K562 (cell line): Measurements from ENCODE around the gene TAL1. TPM values are rescaled to one million over a fixed set of nuclear protein-coding genes. Genes with fewer than 3 reads are reported as not detected.

Experiments
- ATAC-seq: fragments of 200-7000 bp; cut with Tn5 transposase; 3 replicates; pipeline ENCODE4 v1.9.1; 2020; ENCODE audit warnings: moderate library complexity
- BruUV-seq: library from RNA; stranded (reverse); fragments of 400-500 nt; replicated peaks from 2 replicates; lab custom pipeline; 2021; lab: Mats Ljungman, UMichigan
- CTCF ChIA-PET: fragments of 300-600 bp; formaldehyde crosslinking; extraction: SDS; loops from one replicate; lab custom pipeline; 2021; ENCODE audit warnings: low intra/inter-chr PET ratio; lab: Yijun Ruan, JAX
- POLR2A ChIA-PET: fragments of 300-600, 350-650 bp; sonication (Branson Sonifier 250); formaldehyde crosslinking; extraction: SDS; loops from one replicate; lab custom pipeline; 2021; ENCODE audit warnings: antibody characterized with exemption, inconsistent platforms; lab: Yijun Ruan, JAX
- DNase-seq, 4 experiments: peaks; one replicate each; pipeline versions ENCODE4 v3.0.0 to v3.0.0-alpha.2; 2011 to 2018; ENCODE audit warnings: low spot score in 3 of 4, mixed read lengths in 3 of 4; ENCODE audit errors: extremely low read depth in 1 of 4
- FAIRE-seq: peaks from 2 replicates; lab custom pipeline; 2011; peaks lifted over from hg19 to GRCh38; lab: Jason Lieb, UNC
- H2AFZ ChIP-seq: 2 replicates; pipeline ENCODE4 v1.6.0; 2011; ENCODE audit warnings: low read depth, low read length, control low read depth, inconsistent platforms
- H3K27ac ChIP-seq: fragments of 200-600 bp; 3 replicates; pipeline ENCODE4 v1.8.0; 2011; ENCODE audit warnings: low read depth, mild to moderate bottlenecking, control low read depth, inconsistent platforms, low read length, moderate library complexity, mixed read lengths; ENCODE audit errors: extremely low read depth
- H3K27me3 ChIP-seq, 2 experiments: fragments of 300-600 bp in 1 of 2; 2 replicates in 1 of 2; 3 replicates in 1 of 2; pipeline versions ENCODE4 v1.6.0 to v1.8.0; 2011; ENCODE audit warnings: inconsistent platforms in 2 of 2, low read length in 2 of 2, mild to moderate bottlenecking in 1 of 2, mixed read lengths in 1 of 2, moderate library complexity in 1 of 2; ENCODE audit not compliant: control insufficient read depth in 2 of 2, insufficient read depth in 2 of 2
- H3K36me3 ChIP-seq: fragments of 300-600 bp; 3 replicates; pipeline ENCODE4 v1.8.0; 2011; ENCODE audit warnings: mild to moderate bottlenecking, low read length, inconsistent platforms; ENCODE audit not compliant: control insufficient read depth, insufficient read depth
- H3K4me1 ChIP-seq, 2 experiments: fragments of 200-600 bp in 1 of 2; replicated peaks in 1 of 2; 2 replicates in 1 of 2; 3 replicates in 1 of 2; pipeline versions ENCODE4 v1.5.1 to v1.8.0; 2011; ENCODE audit warnings: inconsistent platforms in 2 of 2, low read length in 2 of 2, mild to moderate bottlenecking in 1 of 2, mixed read lengths in 1 of 2, moderate library complexity in 1 of 2; ENCODE audit not compliant: control insufficient read depth in 2 of 2, insufficient read depth in 2 of 2
- H3K4me2 ChIP-seq: 2 replicates; pipeline ENCODE4 v1.6.1; 2011; ENCODE audit warnings: low read length, control low read depth, inconsistent platforms, mixed read lengths; ENCODE audit not compliant: insufficient read depth
- H3K4me3 ChIP-seq: fragments of 200-600 bp; sonication (generic), shearing (Covaris generic); 2 replicates; pipeline ENCODE4 v1.5.1; 2016; ENCODE audit warnings: control low read depth, inconsistent platforms
- H3K79me2 ChIP-seq: fragments of 200-600 bp; 3 replicates; pipeline ENCODE4 v1.8.0; 2011; ENCODE audit warnings: low read length, inconsistent platforms; ENCODE audit not compliant: control insufficient read depth, insufficient read depth
- H3K9ac ChIP-seq, 2 experiments: 2 replicates each; pipeline versions ENCODE4 v1.6.0 to v1.6.1; 2011; ENCODE audit warnings: low read depth in 2 of 2, low read length in 2 of 2, control low read depth in 1 of 2, inconsistent platforms in 1 of 2, mild to moderate bottlenecking in 1 of 2, mixed read lengths in 1 of 2; ENCODE audit not compliant: insufficient read depth in 1 of 2
- H3K9me1 ChIP-seq: one replicate; pipeline ENCODE4 v1.6.0; 2011; ENCODE audit warnings: inconsistent platforms, mild to moderate bottlenecking, low read length, moderate library complexity; ENCODE audit not compliant: control insufficient read depth, insufficient read depth
- H3K9me3 ChIP-seq: replicated peaks from 2 replicates; pipeline ENCODE4 v1.5.1; 2011; ENCODE audit warnings: low read depth, low read length, inconsistent platforms; ENCODE audit not compliant: control insufficient read depth, insufficient read depth
- H4K20me1 ChIP-seq: replicated peaks from 2 replicates; pipeline ENCODE4 v1.6.1; 2011; ENCODE audit warnings: low read length, inconsistent platforms, mixed read lengths; ENCODE audit not compliant: control insufficient read depth, insufficient read depth
- MEIS2 ChIP-seq: fragments of 450-650 bp; IDR thresholded peaks from 2 replicates; pipeline ENCODE4 v1.6.1; 2014; ENCODE audit warnings: mild to moderate bottlenecking; ENCODE audit not compliant: partially characterized antibody
- NR1H2 ChIP-seq: sonication (generic); formaldehyde crosslinking; IDR thresholded peaks from 2 replicates; pipeline ENCODE4 v1.4.0; 2020; ENCODE audit warnings: mild to moderate bottlenecking, missing genetic modification reagents
- RFX7 ChIP-seq: fragments of 250-450 bp; sonication (Bioruptor Pico); IDR thresholded peaks from 2 replicates; pipeline ENCODE4 v1.5.1; 2021; ENCODE audit warnings: mild to moderate bottlenecking
- ZC3H8 ChIP-seq: fragments of 450-650 bp; IDR thresholded peaks from 2 replicates; pipeline ENCODE4 v1.6.1; 2017
- WGBS: fragments of 100-300 bp; shearing (Covaris generic); methylation state at CpG from one replicate; pipeline ENCODE4 v1.1.6; 2016; ENCODE audit warnings: low coverage, mixed read lengths; ENCODE audit not compliant: insufficient coverage; ENCODE audit errors: missing lambda C conversion rate; 5-methylcytosine and 5-hydroxymethylcytosine counted together
- in situ Hi-C: fragments of 300-500 bp; cut with MboI; formaldehyde crosslinking; loops from 4 replicates; pipeline ENCODE4 v1.15.0; 2018; ENCODE audit warnings: inconsistent platforms, mixed read lengths
- intact Hi-C: fragments of 100-400 bp; cut with micrococcal nuclease; formaldehyde crosslinking; loops from 2 replicates; pipeline ENCODE4 v1.14.2; 2022
- polyA plus RNA-seq, 8 experiments: library from polyadenylated mRNA; depleted of rRNA in 4 of 8; stranded (reverse) in 5 of 8; unstranded in 3 of 8; fragments of >200 nt; fragmentation: Nextera tagmentation in 2 of 8; fragmentation: Illumina TruSeq in 1 of 8; extraction: Ambion mirVana in 2 of 8; extraction: Trizol in 1 of 8; gene quantifications; 2 replicates each; pipeline versions ENCODE4 v1.2.1 to v1.2.3, GENCODE V29; 2011 to 2014; ENCODE audit warnings: inconsistent platforms in 1 of 8, missing spikeins in 1 of 8
- total RNA-seq, 7 experiments: library from RNA; depleted of rRNA in 6 of 7; stranded (reverse); fragments of >200 nt in 6 of 7; fragmentation: Illumina TruSeq in 2 of 7; extraction: Trizol in 2 of 7; gene quantifications; 2 replicates each; pipeline versions ENCODE4 v1.2.1 to v1.2.3, GENCODE V29; 2011 to 2021; ENCODE audit warnings: low replicate concordance in 1 of 7
- TF ChIP-seq, protein P1 (sequence below), 2 experiments: IDR thresholded peaks in 1 of 2; conservative IDR thresholded peaks in 1 of 2; 2 replicates each; pipeline ENCODE4 v1.6.1; 2016; ENCODE audit warnings: low read depth in 2 of 2, mild to moderate bottlenecking in 1 of 2, missing compliant biosample characterization in 1 of 2, missing genetic modification characterization in 1 of 2, moderate library complexity in 1 of 2
- TF ChIP-seq, protein P2 (sequence below): sonication (generic); formaldehyde crosslinking; IDR thresholded peaks from 2 replicates; pipeline ENCODE4 v1.4.0; 2020; ENCODE audit warnings: mild to moderate bottlenecking, missing genetic modification reagents
- TF ChIP-seq, protein P3 (sequence below): fragments of 450-650 bp; IDR thresholded peaks from 2 replicates; pipeline ENCODE4 v1.6.1; 2016
- TF ChIP-seq, protein P4 (sequence below), 2 experiments: fragments of 450-650 bp; conservative IDR thresholded peaks; 2 replicates each; pipeline ENCODE4 v1.6.1; 2017; ENCODE audit warnings: mild to moderate bottlenecking in 2 of 2, moderate library complexity in 2 of 2

TAL1 gene
- total and polyA plus RNA-seq, 9 of the 15 experiments (the other 6 are each of a cell fraction or from before 2014, with no cell fraction given) = 18.5 to 106 (median 59.7) TPM

DNA sequence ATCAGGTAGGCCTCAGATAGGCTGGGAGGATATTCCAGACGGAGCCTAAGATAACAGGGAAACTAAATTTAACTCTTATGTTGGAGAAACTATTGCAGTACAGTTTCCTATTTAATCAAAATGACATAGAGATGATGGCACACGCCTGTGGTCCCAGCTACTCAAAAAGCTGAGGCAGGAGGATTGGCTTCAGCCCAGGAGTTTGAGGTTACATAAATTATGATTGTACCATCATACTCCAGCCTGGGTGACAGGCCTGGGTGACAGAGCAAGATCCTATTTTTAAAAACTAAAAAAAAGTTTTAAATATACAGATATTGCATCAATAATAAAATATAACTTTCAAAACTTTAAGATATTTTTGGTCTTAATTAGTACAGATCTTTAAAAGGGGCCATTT lies 25.2 kb upstream of the TAL1 start:
- Histone ChIP-seq H3K79me2 (peaks cover 4% of the 10 kb centered on the region; the same call in 1 of the 3 replicates), H3K4me3 (no peak overlapping the region), H3K27me3 (no peaks in the 10 kb centered on the region), H3K36me3 (peaks cover 87% of the 10 kb centered on the region), H3K9ac (no peak overlapping the region), H3K4me2 (no peak overlapping the region), H3K9me3 (no peaks in the 10 kb centered on the region), H4K20me1 (no peaks in the 10 kb centered on the region), H3K9me1 (no peaks in the 10 kb centered on the region), H2AFZ (no peak overlapping the region), H3K27ac (no peak overlapping the region), H3K4me1 (no peaks in the 10 kb centered on the region)
- BruUV-seq = no TSS peak
- FAIRE-seq (no peak), ATAC-seq (0 out of 3 replicates have a peak, but pooled peaks have one; percentile 20), DNase-seq (no peak)
- intact Hi-C loops = no loop called here
- ChIA-PET POLR2A (interaction anchor here (0.5 to 1.5 kb wide), 4 partner anchors 11 to 842 kb away, joined by 3 to 5 read pairs (median 3); no protein-coding TSS in a partner anchor), CTCF (no interaction called here)
- WGBS = 41% methylated on average over 2 of the region's 2 CpGs
- in situ Hi-C loops = no loop called here
- TF ChIP-seq NR1H2 (CRISPR knock-in tag) (no peak), MEIS2 (peak; percentile 63), RFX7 (CRISPR knock-in tag) (no peak), ZC3H8 (no peak)
- TF ChIP-seq, protein P1, sequence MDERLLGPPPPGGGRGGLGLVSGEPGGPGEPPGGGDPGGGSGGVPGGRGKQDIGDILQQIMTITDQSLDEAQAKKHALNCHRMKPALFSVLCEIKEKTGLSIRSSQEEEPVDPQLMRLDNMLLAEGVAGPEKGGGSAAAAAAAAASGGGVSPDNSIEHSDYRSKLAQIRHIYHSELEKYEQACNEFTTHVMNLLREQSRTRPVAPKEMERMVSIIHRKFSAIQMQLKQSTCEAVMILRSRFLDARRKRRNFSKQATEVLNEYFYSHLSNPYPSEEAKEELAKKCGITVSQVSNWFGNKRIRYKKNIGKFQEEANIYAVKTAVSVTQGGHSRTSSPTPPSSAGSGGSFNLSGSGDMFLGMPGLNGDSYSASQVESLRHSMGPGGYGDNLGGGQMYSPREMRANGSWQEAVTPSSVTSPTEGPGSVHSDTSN (CRISPR knock-in tag; IDR thresholded peaks at IDR 0.05; ENCODE audit: low read depth) = no peak
- TF ChIP-seq, protein P1 (tag; conservative IDR thresholded peaks at IDR 0.05; ENCODE audit: low read depth) = peak; percentile 66
- TF ChIP-seq, protein P2, sequence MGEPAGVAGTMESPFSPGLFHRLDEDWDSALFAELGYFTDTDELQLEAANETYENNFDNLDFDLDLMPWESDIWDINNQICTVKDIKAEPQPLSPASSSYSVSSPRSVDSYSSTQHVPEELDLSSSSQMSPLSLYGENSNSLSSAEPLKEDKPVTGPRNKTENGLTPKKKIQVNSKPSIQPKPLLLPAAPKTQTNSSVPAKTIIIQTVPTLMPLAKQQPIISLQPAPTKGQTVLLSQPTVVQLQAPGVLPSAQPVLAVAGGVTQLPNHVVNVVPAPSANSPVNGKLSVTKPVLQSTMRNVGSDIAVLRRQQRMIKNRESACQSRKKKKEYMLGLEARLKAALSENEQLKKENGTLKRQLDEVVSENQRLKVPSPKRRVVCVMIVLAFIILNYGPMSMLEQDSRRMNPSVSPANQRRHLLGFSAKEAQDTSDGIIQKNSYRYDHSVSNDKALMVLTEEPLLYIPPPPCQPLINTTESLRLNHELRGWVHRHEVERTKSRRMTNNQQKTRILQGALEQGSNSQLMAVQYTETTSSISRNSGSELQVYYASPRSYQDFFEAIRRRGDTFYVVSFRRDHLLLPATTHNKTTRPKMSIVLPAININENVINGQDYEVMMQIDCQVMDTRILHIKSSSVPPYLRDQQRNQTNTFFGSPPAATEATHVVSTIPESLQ (CRISPR knock-in tag) = 0 out of 2 replicates have a peak, but pooled peaks have one; percentile 13
- TF ChIP-seq, protein P3, sequence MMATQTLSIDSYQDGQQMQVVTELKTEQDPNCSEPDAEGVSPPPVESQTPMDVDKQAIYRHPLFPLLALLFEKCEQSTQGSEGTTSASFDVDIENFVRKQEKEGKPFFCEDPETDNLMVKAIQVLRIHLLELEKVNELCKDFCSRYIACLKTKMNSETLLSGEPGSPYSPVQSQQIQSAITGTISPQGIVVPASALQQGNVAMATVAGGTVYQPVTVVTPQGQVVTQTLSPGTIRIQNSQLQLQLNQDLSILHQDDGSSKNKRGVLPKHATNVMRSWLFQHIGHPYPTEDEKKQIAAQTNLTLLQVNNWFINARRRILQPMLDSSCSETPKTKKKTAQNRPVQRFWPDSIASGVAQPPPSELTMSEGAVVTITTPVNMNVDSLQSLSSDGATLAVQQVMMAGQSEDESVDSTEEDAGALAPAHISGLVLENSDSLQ = peak; percentile 22; the same call in 1 of the 2 replicates
- TF ChIP-seq, protein P4, sequence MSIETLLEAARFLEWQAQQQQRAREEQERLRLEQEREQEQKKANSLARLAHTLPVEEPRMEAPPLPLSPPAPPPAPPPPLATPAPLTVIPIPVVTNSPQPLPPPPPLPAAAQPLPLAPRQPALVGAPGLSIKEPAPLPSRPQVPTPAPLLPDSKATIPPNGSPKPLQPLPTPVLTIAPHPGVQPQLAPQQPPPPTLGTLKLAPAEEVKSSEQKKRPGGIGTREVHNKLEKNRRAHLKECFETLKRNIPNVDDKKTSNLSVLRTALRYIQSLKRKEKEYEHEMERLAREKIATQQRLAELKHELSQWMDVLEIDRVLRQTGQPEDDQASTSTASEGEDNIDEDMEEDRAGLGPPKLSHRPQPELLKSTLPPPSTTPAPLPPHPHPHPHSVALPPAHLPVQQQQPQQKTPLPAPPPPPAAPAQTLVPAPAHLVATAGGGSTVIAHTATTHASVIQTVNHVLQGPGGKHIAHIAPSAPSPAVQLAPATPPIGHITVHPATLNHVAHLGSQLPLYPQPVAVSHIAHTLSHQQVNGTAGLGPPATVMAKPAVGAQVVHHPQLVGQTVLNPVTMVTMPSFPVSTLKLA (conservative IDR thresholded peaks at IDR 0.05) = no peak
